K562 (cell line): ENCODE data around the gene UBE2L3. TPM values are rescaled to one million over a fixed set of nuclear protein-coding genes. Genes with fewer than 3 reads are reported as not detected.

ENCODE experiments used
- ELF1 ChIP-seq: fragments of 200-800 bp; sonication (Bioruptor generic); IDR thresholded peaks from 2 replicates; pipeline ENCODE4 v1.6.1; 2016; ENCODE audit warnings: missing genetic modification characterization, missing compliant biosample characterization
- ELF2 ChIP-seq: fragments of 250-450 bp; sonication (Bioruptor Pico); IDR thresholded peaks from 2 replicates; pipeline ENCODE4 v1.5.0; 2021; ENCODE audit warnings: mild to moderate bottlenecking
- GTF2F1 ChIP-seq: IDR thresholded peaks from 2 replicates; pipeline ENCODE4 v1.6.1; 2011; ENCODE audit warnings: low read depth, low read length, improper control_type of control experiment
- STAT5B ChIP-seq: fragments of 250-450 bp; sonication (Bioruptor Pico); IDR thresholded peaks from 2 replicates; pipeline ENCODE4 v1.8.0; 2021; ENCODE audit warnings: mild to moderate bottlenecking, inconsistent platforms
- ZNF253 ChIP-seq: fragments of 250-450 bp; sonication (Bioruptor Pico); conservative IDR thresholded peaks from 2 replicates; pipeline ENCODE4 v1.6.1; 2021; ENCODE audit warnings: mild to moderate bottlenecking
- ZNF512 ChIP-seq: IDR thresholded peaks from 2 replicates; pipeline ENCODE4 v1.6.1; 2016; ENCODE audit warnings: missing genetic modification characterization, missing compliant biosample characterization
- ZNF764 ChIP-seq: fragments of 250-450 bp; sonication (Bioruptor Pico); IDR thresholded peaks from 2 replicates; pipeline ENCODE4 v1.4.0; 2020; ENCODE audit warnings: low read depth, mild to moderate bottlenecking, moderate library complexity
- polyA plus RNA-seq, 8 experiments: library from polyadenylated mRNA; depleted of rRNA in 4 of 8; stranded (reverse) in 5 of 8; unstranded in 3 of 8; fragments of >200 nt; fragmentation: Nextera tagmentation in 2 of 8; fragmentation: Illumina TruSeq in 1 of 8; extraction: Ambion mirVana in 2 of 8; extraction: Trizol in 1 of 8; gene quantifications; 2 replicates each; pipeline versions ENCODE4 v1.2.1 to v1.2.3, GENCODE V29; 2011 to 2014; ENCODE audit warnings: inconsistent platforms in 1 of 8, missing spikeins in 1 of 8
- total RNA-seq, 7 experiments: library from RNA; depleted of rRNA in 6 of 7; stranded (reverse); fragments of >200 nt in 6 of 7; fragmentation: Illumina TruSeq in 2 of 7; extraction: Trizol in 2 of 7; gene quantifications; 2 replicates each; pipeline versions ENCODE4 v1.2.1 to v1.2.3, GENCODE V29; 2011 to 2021; ENCODE audit warnings: low replicate concordance in 1 of 7
- TF ChIP-seq, protein P1 (sequence below), 2 experiments: fragments of 450-650 bp; IDR thresholded peaks; 2 replicates each; pipeline ENCODE4 v1.6.1; 2016; ENCODE audit warnings: mild to moderate bottlenecking in 2 of 2, borderline replicate concordance in 1 of 2, low read depth in 1 of 2, moderate library complexity in 1 of 2
- TF ChIP-seq, protein P2 (sequence below): fragments of 450-650 bp; IDR thresholded peaks from 2 replicates; pipeline ENCODE4 v1.6.1; 2016; ENCODE audit warnings: borderline replicate concordance
- TF ChIP-seq, protein P3 (sequence below): IDR thresholded peaks from 2 replicates; pipeline ENCODE4 v1.6.1; 2011; ENCODE audit warnings: borderline replicate concordance, low read depth, mild to moderate bottlenecking, moderate library complexity, low read length; ENCODE audit not compliant: insufficient read depth, poor library complexity, severe bottlenecking

Gene UBE2L3
- total and polyA plus RNA-seq, 9 of the 15 experiments (the other 6 are each of a cell fraction or from before 2014, with no cell fraction given), result 215 to 625 (median 285) TPM

GRCh38 chr22:21660904-21661303 lies 93.4 kb downstream of the UBE2L3 start (continued):
- TF ChIP-seq, protein P1, sequence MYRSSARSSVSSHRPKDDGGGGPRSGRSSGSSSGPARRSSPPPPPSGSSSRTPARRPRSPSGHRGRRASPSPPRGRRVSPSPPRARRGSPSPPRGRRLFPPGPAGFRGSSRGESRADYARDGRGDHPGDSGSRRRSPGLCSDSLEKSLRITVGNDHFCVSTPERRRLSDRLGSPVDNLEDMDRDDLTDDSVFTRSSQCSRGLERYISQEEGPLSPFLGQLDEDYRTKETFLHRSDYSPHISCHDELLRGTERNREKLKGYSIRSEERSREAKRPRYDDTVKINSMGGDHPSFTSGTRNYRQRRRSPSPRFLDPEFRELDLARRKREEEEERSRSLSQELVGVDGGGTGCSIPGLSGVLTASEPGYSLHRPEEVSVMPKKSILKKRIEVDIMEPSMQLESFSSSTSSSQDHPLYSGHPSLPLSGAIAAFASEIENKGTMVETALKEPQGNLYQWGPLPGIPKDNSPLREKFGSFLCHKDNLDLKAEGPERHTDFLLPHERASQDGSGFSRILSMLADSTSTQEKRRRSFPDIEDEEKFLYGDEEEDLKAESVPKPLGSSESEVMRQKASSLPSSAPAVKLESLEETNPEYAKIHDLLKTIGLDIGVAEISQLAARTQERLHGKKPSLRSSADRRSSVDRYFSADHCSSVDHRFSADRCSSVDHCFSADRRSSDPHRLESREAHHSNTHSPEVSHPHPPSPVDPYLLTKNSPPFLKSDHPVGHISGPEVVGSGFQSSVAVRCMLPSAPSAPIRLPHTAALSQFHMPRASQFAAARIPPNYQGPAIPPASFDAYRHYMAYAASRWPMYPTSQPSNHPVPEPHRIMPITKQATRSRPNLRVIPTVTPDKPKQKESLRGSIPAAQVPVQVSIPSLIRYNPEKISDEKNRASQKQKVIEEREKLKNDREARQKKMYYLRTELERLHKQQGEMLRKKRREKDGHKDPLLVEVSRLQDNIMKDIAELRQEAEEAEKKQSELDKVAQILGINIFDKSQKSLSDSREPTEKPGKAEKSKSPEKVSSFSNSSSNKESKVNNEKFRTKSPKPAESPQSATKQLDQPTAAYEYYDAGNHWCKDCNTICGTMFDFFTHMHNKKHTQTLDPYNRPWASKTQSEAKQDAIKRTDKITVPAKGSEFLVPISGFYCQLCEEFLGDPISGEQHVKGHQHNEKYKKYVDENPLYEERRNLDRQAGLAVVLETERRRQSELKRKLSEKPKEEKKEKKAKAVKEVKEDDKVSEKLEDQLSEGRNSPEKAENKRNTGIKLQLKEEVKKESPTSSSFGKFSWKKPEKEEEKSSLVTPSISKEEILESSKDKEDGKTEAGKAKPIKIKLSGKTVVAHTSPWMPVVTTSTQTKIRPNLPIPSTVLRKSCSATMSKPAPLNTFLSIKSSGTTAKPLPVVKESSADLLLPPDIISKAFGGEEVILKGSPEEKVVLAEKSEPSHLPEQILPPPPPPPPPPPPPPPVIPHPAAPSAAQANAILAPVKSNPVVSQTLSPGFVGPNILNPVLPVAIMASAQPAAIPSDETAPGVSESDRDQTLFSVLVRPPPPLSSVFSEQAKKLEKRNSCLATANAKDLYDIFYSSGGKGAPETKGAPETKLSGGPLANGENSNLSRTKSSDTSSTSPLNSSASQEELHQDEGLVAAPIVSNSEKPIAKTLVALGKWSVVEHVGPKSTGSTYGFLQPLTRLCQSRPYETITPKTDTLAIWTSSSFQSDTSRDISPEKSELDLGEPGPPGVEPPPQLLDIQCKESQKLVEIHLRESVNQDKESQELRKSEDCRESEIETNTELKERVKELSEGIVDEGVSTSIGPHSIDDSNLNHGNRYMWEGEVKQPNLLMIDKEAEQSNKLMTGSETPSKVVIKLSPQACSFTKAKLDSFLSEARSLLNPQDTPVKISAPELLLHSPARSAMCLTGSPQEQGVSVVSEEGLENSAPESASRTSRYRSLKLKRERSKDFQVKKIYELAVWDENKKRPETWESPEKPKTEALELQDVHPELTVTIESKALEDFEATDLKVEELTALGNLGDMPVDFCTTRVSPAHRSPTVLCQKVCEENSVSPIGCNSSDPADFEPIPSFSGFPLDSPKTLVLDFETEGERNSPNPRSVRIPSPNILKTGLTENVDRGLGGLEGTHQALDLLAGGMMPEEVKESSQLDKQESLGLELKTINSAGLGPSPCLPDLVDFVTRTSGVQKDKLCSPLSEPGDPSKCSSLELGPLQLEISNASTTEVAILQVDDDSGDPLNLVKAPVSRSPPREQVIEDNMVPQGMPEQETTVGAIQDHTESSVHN (IDR thresholded peaks at IDR 0.05; ENCODE audit: borderline replicate concordance in 1 of 2, low read depth in 1 of 2), result no peak
- TF ChIP-seq STAT5B, result no peak
- TF ChIP-seq ELF2 (CRISPR knock-in tag), result no peak
- TF ChIP-seq ZNF764 (CRISPR knock-in tag), result no peak
- TF ChIP-seq ZNF512 (tag), result no peak
- TF ChIP-seq, protein P2, sequence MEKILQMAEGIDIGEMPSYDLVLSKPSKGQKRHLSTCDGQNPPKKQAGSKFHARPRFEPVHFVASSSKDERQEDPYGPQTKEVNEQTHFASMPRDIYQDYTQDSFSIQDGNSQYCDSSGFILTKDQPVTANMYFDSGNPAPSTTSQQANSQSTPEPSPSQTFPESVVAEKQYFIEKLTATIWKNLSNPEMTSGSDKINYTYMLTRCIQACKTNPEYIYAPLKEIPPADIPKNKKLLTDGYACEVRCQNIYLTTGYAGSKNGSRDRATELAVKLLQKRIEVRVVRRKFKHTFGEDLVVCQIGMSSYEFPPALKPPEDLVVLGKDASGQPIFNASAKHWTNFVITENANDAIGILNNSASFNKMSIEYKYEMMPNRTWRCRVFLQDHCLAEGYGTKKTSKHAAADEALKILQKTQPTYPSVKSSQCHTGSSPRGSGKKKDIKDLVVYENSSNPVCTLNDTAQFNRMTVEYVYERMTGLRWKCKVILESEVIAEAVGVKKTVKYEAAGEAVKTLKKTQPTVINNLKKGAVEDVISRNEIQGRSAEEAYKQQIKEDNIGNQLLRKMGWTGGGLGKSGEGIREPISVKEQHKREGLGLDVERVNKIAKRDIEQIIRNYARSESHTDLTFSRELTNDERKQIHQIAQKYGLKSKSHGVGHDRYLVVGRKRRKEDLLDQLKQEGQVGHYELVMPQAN, result no peak
- TF ChIP-seq, protein P3, sequence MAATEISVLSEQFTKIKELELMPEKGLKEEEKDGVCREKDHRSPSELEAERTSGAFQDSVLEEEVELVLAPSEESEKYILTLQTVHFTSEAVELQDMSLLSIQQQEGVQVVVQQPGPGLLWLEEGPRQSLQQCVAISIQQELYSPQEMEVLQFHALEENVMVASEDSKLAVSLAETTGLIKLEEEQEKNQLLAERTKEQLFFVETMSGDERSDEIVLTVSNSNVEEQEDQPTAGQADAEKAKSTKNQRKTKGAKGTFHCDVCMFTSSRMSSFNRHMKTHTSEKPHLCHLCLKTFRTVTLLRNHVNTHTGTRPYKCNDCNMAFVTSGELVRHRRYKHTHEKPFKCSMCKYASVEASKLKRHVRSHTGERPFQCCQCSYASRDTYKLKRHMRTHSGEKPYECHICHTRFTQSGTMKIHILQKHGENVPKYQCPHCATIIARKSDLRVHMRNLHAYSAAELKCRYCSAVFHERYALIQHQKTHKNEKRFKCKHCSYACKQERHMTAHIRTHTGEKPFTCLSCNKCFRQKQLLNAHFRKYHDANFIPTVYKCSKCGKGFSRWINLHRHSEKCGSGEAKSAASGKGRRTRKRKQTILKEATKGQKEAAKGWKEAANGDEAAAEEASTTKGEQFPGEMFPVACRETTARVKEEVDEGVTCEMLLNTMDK, result no peak
- no peak for TF ChIP-seq ELF1 (tag)
- TF ChIP-seq ZNF253 (CRISPR knock-in tag), result no peak
- 0 out of 2 replicates have a peak, but pooled peaks have one; percentile 52 for TF ChIP-seq GTF2F1
